ENCODE data around the gene SLC7A9.
"Not testable (repeated sequence)": the region's sequence is repeated elsewhere in the genome, so short reads cannot be mapped to it uniquely, and the experiment has no call there.

GRCh38 chr19:32856818-32857217 lies 12.7 kb downstream of the SLC7A9 start:
- not testable (repeated sequence) for TF ChIP-seq CTCF, POLR2A (IDR thresholded peaks at IDR 0.05)

All from sigmoid colon (tissue), 3 donors.